Eye (tissue), 1 donor: ENCODE data around the gene SLC7A9.
A peak's percentile ranks its signal among the peaks of the same experiment; 100 is the strongest.
"Not testable (repeated sequence)": the region's sequence is repeated elsewhere in the genome, so short reads cannot be mapped to it uniquely, and the experiment has no call there.

ENCODE experiments used
- DNase-seq: peaks from one replicate; pipeline ENCODE4 v3.0.0-alpha.2; 2015

Gene SLC7A9

DNA sequence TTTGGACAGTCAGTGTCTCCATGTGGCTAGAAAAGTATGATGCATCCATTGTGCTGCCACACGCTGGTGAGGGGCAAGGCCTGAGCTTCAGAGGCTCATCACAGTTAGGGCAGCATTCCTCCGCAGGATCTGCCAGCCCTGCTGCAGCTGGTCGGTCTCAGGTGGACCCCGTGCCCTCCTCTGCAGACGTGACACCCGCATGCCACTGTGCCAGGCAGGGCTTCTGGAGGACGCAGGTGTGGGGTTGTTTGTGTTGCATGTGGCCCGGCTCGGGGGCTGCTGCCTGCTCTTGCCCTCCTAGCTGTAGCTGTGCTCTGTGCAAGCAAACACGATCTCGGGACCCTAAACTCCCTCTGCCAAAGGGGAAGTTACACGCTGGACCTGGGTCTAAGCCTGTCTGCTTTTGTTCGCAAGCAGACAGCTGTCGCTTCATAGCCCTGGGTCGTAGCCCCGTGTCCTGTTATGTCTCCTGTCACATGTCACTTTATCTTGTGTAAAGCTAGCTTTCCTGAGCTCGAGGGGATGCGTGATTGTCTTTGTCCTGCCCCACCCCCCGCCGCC, 45.3 kb downstream of the SLC7A9 start:
- DNase-seq, result peak; percentile 32

- no peak for DNase-seq
Measured at GRCh38 chr19:32823747-32824102, 45.8 kb downstream of the SLC7A9 start.

DNA sequence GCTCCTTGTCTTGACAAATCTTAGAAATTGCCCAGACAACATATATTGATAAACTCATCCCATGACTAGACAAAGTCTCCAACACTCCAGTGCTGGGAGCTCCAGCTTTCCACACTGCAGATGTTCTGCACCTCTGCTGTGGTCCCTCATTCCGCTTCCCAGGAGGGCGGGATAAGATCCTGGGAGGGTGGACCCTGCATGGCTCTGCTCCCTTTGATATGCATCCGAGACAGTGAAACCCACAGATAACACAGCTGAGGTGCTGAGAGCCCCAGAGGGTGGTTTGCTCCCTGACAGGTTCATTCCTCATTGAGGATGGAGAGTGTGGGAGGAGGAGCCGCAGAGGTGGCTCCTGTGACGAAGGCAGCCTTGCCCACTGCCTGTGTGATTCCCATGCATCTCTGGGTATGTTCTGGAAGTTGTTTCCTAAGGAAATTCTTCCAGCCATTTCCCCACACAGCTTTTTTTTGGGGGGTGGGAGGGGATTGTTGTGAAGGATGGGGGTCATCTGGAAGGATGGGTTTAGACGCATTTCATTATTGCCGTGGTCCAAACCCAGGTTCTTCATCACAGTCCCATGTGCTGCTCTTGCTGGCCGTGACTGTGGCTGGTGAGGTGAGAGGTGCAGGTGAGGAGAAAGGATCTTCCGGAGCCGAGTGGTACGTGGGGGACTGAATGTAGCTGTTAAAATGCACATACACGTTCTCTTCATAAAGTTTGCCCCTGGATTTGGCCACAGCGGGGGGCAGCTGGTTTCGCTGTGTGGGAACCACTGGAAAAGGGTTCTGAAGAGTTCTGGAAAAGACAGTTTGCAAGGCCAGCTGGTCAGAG, 46.4 kb downstream of the SLC7A9 start:
- no peak for DNase-seq

DNA sequence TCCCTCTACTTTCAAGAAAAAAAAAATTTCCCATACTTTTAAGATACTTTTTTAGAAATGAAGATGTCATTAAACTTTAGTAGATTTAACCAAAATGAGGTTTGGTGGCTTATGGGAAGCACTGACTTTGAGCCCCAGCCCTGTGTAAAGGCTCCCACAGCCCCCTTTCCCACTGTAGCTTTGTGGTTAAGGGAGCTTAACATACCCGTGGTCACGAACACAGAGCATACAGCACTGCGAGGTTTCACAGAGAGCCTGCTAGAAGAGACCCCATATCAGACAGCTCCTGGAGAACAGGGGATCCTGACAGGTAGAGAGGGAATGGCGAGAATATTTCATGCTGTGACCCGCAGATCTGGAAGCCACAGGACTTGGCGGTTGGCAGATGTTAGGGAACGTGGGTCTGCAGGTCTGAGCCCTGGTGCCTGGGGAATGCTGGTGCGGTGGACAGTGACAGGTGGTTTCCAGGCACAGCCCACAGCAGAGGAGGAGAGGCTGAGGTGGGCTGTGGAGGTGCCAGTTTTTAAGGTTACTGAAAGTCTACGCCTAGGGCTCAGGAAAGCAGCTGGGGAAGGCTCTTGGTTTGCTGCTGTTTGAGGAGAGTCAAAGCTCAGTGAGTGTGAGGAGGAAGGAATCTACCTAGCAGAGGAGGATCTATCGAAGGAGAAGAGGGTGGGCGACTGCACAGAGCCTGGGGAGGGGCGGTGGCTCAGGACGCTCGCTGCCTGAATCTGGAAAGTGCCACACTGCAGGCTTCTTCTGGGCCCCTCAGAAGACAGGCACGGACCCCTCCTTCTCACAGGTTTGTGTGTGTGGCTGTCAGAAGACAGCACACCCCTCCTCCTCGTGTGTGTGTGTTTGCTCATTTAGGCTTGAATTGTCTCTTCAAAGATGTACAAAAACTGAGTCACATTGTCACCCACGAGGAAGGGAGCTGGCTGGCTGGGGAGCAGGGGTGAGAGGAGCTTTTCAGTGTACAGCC, 49.9 kb downstream of the SLC7A9 start:
- DNase-seq, result no peak

- DNase-seq, result no peak
Measured at GRCh38 chr19:32818536-32818935, 51.0 kb downstream of the SLC7A9 start.

GRCh38 chr19:32817569-32818476, 51.7 kb downstream of the SLC7A9 start:
- DNase-seq, result no peak

DNA sequence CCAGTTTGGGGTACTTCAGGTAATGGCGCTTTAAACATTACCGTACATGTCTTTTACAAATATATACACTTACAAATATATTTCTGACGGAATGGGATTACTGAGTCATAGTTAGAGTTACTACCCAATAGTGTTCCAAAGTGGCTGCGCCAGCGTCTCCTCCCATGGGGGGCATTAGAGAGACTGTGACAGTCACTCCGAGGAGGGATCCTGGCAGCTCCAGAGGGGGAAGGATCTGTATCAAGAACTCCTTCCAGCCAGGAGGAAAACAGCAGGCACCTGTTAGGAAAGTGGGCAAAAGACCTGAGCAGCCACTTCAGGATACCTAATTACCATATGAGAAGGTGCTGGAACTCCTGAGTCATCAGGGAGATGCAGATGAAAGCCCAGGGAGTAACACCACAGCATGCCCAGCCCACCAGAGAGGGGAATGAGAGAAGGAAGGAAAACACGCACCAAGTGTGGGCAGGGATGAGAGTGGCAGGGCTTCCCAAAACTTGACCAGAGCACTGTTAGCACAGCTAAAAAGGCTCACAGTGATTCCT, 52.9 kb downstream of the SLC7A9 start:
- DNase-seq, result no peak

DNA sequence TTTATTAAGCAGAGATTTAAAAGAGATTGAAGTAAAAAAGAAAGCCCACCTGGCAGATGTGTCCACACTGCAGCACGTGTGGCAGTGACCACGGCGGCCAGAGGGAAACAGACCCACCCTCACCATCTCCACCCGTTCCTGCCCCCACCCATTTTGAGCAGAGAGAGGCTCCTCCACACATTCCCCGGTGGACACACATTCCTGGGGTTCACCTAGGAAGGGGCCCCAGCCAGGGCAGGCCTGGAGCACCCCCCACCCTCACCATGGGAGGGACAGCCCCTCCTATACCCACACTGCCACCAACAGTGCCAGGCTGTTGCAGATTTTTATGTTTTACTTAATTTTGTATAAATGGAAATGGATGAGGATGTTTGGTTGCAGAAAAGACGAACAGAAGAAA, 54.9 kb downstream of the SLC7A9 start:
- no peak for DNase-seq

DNA sequence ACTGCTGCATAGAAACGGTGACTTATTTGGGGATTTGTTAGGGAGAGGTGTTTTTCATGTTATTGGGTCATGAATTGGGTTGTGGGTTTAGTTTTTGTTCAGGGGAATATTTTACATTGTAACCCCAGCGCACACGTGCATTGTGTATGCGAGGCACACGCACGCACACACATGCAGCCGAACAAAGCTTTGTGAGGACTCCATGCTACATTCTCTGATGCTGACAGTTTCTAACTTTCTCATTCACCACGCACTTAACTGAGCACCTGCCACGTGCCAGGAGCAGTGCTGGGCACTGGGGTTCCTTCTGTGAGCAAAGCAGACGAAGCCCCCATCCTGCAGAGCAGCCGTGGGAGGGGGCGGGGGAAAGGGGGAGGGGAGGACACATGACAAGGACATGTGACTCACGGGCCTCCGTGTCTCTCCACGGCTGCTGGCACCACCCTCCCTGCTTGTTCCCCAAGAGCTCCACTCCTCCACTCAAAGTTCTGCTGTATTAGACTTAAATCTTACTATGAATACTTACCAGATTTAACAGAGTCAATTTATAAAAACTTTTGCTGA, 55.6 kb downstream of the SLC7A9 start:
- DNase-seq, result peak; percentile 46

DNA sequence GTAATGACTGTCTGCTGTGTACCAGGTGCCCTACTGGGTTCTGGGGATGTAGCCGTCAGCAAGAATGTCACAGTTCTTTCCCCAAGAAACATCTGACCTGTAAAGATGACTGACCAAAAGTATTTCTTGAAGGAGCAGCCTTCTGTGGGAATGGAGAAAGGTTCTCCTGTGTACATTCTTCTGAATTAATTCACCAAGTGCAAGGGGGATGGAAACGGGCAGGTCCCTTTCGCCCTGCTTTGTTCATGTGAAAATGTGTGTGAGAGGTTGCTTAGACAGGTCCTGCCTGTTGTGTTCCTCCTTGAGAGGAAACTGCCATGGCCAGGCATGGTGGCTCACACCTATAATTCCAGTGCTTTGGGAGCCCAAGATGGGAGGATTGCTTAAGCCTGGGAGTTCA, 57.0 kb downstream of the SLC7A9 start:
- DNase-seq, result no peak

- no peak for DNase-seq
Measured at GRCh38 chr19:32812036-32812435, 57.5 kb downstream of the SLC7A9 start.

DNA sequence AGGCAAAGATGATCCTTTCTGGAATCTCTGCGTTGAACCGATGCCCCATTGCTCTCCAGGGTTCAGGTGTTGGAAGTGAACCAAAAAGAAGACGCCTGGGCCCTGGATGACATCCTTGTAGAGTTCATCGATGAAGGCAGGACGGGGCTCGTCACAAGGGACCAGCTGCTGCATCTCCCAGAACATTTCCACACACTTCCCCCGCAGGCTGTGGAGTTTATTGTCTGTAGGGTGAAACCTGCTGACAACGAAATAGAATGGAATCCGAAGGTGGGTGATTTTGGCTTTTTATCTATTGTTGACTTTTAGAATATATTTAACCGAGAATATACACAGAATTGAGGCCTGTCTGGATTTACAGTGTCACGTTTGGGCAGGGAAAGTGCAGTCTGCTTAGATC, 58.4 kb downstream of the SLC7A9 start:
- DNase-seq, result no peak

DNA sequence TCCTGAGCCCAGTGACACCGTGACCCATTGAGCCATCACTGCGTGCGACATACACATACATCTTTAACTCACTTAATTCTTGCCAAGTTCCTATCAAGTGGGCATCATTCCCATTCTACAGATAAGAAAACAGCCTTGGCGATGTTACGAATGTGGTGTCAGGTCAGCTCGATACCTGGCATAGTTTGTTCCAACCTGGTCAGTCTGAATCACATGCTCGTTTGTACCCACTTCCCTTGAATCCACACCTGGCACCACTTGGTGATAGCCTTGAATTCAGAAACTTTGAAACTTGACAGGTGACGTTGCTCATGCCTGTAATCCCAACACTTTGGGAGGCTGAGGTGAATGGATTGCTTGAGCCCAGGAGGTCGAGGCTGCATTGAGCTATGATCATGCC, 59.1 kb downstream of the SLC7A9 start:
- no peak for DNase-seq

DNA sequence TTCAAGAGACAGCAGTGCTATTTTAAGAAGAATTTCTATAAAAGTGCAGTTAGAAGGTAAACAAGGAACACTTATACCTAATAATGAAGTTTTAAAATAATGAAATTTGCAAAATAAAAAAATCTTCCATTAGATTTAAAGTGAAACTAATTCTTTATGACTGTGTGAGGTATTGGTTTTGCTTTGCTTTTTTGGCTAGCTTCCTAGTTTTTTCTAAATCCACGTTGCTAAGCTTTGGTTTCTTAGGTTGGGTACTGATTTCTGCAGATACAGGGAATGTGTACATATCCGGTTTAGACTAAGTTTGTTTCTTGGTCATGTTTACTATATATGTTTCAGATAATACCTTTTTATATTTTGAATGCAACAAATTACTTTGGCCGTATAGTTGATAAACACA, 59.8 kb downstream of the SLC7A9 start:
- no peak for DNase-seq

DNA sequence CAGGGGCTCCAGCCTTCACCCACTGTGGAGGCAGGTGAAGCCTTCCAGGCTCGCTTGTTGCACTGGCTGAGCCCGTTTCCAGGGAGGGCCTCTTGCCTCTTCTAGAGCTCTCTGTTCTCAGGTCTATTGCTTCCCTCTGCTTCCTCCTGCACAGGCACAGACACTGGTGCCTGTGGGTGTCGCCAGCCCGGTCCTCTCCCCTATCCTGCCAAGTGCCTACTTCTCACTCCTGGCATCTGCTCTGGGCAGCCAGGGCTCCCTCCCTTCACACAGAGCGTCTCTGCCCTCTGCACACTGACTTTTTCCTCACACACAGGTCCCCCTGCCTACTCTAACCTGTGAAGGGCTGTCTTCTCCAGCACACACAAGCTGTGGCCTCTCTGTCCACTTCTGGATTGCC, 60.3 kb downstream of the SLC7A9 start:
- DNase-seq, result no peak

- no peak for DNase-seq
Measured at GRCh38 chr19:32808236-32808635, 61.3 kb downstream of the SLC7A9 start.

- DNase-seq, result no peak
Measured at GRCh38 chr19:32802840-32803239, 66.7 kb downstream of the SLC7A9 start.

DNA sequence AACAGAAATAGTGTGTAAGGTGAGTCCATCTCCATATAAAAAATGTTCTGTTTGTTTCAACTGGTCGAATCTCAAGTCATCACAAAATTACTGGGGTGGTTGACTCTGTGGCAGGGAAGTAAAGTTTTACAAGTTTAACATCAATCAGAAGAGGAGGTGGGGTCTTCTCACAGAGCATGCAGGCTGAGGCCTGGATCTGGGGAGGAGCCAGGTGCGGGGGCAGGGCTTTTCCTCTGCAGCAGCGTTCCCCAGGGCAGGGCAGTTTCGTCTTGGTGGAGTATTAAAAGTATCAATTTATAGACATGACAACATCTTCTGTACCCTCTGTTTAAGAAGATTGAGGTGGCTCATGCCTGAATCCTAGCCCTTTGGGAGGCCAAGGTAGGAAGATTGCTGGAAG, 68.8 kb downstream of the SLC7A9 start:
- DNase-seq, result no peak

GRCh38 chr19:32800191-32800590, 69.4 kb downstream of the SLC7A9 start:
- DNase-seq, result no peak

GRCh38 chr19:32798201-32798600, 71.4 kb downstream of the SLC7A9 start:
- no peak for DNase-seq

GRCh38 chr19:32789429-32789828, 80.1 kb downstream of the SLC7A9 start:
- no peak for DNase-seq

- DNase-seq, result not testable (repeated sequence)
Measured at GRCh38 chr19:32787895-32788294, 81.7 kb downstream of the SLC7A9 start.
